DOHH2 (cell line): ENCODE results near the gene ZMYND12.

Source experiments
- H3F3A ChIP-seq: fragments of 200-600 bp; sonication (generic), shearing (Covaris generic); 2 replicates; pipeline ENCODE4 v1.6.0; 2016; ENCODE audit warnings: antibody characterized with exemption, mild to moderate bottlenecking; ENCODE audit not compliant: control insufficient read depth, insufficient read depth
- H3K27ac ChIP-seq: fragments of 200-600 bp; sonication (generic); 2 replicates; pipeline ENCODE4 v1.5.1; 2014; ENCODE audit warnings: low read depth, mild to moderate bottlenecking, low read length, moderate library complexity
- H3K27me3 ChIP-seq: fragments of 200-600 bp; sonication (generic); 2 replicates; pipeline ENCODE4 v1.6.1; 2014; ENCODE audit warnings: mild to moderate bottlenecking, low read length, mixed read lengths; ENCODE audit not compliant: control insufficient read depth
- H3K36me3 ChIP-seq: fragments of 200-600 bp; sonication (generic); 2 replicates; pipeline ENCODE4 v1.6.1; 2014; ENCODE audit warnings: mild to moderate bottlenecking, low read length, moderate library complexity, mixed read lengths; ENCODE audit not compliant: control insufficient read depth
- H3K4me1 ChIP-seq: fragments of 200-600 bp; sonication (generic); 2 replicates; pipeline ENCODE4 v1.6.1; 2014; ENCODE audit warnings: mild to moderate bottlenecking, low read length, mixed read lengths; ENCODE audit not compliant: control insufficient read depth
- H3K4me2 ChIP-seq: fragments of 200-600 bp; sonication (generic); 2 replicates; pipeline ENCODE4 v1.6.0; 2014; ENCODE audit warnings: mild to moderate bottlenecking, low read length, moderate library complexity
- H3K4me3 ChIP-seq: fragments of 200-600 bp; sonication (generic); 2 replicates; pipeline ENCODE4 v1.5.1; 2014; ENCODE audit warnings: mild to moderate bottlenecking, low read length, mixed read lengths
- H3K79me2 ChIP-seq: fragments of 200-600 bp; sonication (generic); 2 replicates; pipeline ENCODE4 v1.6.1; 2014; ENCODE audit warnings: mild to moderate bottlenecking, low read length, mixed read lengths; ENCODE audit not compliant: control insufficient read depth
- H3K9me2 ChIP-seq: fragments of 200-600 bp; sonication (generic); replicated peaks from 2 replicates; pipeline ENCODE4 v1.6.1; 2014; ENCODE audit warnings: mild to moderate bottlenecking, low read length, mixed read lengths; ENCODE audit not compliant: control insufficient read depth
- H3K9me3 ChIP-seq: fragments of 200-600 bp; sonication (generic); 2 replicates; pipeline ENCODE4 v1.6.1; 2014; ENCODE audit warnings: antibody characterized with exemption, low read length, mixed read lengths; ENCODE audit not compliant: control insufficient read depth, insufficient read depth
- H4K20me1 ChIP-seq: fragments of 200-600 bp; sonication (generic); 2 replicates; pipeline ENCODE4 v1.6.0; 2014; ENCODE audit warnings: low read depth, mild to moderate bottlenecking, antibody characterized with exemption, low read length, moderate library complexity; ENCODE audit not compliant: control insufficient read depth, insufficient read depth
- EZH2phosphoT487 ChIP-seq: fragments of 200-600 bp; sonication (generic); IDR thresholded peaks from 2 replicates; pipeline ENCODE4 v1.6.1; 2017; ENCODE audit warnings: borderline replicate concordance, mild to moderate bottlenecking, antibody characterized with exemption, low read length, moderate library complexity, mixed read lengths
- TF ChIP-seq, protein P1 (sequence below): fragments of 200-600 bp; sonication (generic); IDR thresholded peaks from one replicate; pipeline ENCODE4 v1.5.1; 2014; ENCODE audit warnings: antibody characterized with exemption, mild to moderate bottlenecking, low read depth, low read length; ENCODE audit not compliant: poor library complexity, severe bottlenecking

ZMYND12 gene

DNA sequence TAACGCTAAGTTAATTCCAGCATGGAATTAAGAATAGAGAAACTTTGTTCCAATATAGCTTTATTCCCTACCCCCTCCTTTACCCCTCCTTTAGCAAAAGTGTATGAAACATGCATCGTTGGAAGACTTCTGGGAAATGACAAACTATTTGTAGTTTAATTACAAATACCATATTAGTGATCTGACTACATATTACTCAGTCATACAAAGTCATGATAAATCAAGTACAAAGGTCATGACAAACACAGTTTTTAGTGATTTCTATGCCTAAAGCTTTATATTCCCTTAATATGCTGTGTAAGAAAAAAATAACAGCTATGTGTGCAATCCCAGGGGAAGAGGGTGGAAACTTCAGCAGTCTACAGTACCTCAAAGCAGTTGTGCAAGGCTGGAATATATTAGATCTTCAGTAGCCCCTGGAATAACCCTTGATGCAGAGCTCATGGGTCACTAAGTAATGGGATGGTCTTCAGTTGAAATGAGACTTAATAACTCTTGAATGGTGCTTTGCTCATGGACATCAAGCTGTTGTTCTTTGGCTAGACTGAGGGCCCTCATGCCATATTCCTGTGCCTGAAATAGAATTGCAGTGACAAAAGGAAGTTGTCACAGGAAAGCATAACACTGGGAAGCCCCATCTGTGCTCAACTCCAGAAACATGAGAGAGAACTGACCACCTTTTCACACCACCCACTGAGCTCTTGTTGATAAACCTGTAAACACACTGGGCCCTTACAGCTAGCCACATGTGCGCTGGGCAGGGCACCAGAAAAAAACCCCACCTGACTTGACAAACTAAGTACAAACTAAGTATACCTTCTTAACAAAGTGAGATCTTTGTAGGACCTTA lies 25.3 kb downstream of the ZMYND12 start:
- H3K4me3 ChIP-seq: no peak overlapping the region
- H3K36me3 ChIP-seq: no peaks in the 10 kb centered on the region
- no peaks in the 10 kb centered on the region for H3K79me2 ChIP-seq
- H4K20me1 ChIP-seq: no peaks in the 10 kb centered on the region
- H3K9me3 ChIP-seq: no peaks in the 10 kb centered on the region
- no peak overlapping the region for H3K4me2 ChIP-seq
- no peaks in the 10 kb centered on the region for H3K9me2 ChIP-seq
- H3K4me1 ChIP-seq: no peaks in the 10 kb centered on the region
- H3K27ac ChIP-seq: no peak overlapping the region
- no peaks in the 10 kb centered on the region; the same call in none of the 2 replicates for H3K27me3 ChIP-seq
- no peak for TF ChIP-seq EZH2phosphoT487
- TF ChIP-seq, protein P1, sequence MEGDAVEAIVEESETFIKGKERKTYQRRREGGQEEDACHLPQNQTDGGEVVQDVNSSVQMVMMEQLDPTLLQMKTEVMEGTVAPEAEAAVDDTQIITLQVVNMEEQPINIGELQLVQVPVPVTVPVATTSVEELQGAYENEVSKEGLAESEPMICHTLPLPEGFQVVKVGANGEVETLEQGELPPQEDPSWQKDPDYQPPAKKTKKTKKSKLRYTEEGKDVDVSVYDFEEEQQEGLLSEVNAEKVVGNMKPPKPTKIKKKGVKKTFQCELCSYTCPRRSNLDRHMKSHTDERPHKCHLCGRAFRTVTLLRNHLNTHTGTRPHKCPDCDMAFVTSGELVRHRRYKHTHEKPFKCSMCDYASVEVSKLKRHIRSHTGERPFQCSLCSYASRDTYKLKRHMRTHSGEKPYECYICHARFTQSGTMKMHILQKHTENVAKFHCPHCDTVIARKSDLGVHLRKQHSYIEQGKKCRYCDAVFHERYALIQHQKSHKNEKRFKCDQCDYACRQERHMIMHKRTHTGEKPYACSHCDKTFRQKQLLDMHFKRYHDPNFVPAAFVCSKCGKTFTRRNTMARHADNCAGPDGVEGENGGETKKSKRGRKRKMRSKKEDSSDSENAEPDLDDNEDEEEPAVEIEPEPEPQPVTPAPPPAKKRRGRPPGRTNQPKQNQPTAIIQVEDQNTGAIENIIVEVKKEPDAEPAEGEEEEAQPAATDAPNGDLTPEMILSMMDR: no peak
- no peaks in the 10 kb centered on the region for H3F3A ChIP-seq

DNA sequence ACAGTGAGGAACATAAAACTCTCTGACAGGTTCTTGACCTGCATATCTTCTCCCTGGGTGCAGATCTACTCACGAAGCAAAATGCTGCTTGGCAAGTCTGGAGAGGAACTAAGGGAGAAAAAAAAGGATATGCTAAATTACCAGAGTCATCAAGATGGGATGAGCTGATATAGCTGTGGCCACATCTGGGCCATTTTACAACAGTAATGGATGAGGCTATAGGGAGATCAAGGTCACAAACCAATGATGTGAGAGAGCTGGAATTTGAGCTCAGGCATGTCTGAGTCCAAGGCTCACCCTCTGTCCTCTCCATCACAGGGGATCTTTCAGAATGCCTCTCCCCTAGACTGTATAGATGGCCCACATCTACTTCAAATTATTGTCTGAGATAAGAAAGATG lies 26.2 kb downstream of the ZMYND12 start:
- TF ChIP-seq EZH2phosphoT487: no peak
- TF ChIP-seq, protein P1: no peak
- H3K79me2 ChIP-seq: no peaks in the 10 kb centered on the region
- H3K4me2 ChIP-seq: no peak overlapping the region
- H3K36me3 ChIP-seq: no peaks in the 10 kb centered on the region
- no peak overlapping the region for H3K4me3 ChIP-seq
- no peaks in the 10 kb centered on the region for H3K4me1 ChIP-seq
- H4K20me1 ChIP-seq: no peaks in the 10 kb centered on the region
- H3K9me3 ChIP-seq: no peaks in the 10 kb centered on the region
- H3K27ac ChIP-seq: no peak overlapping the region
- H3K27me3 ChIP-seq: no peaks in the 10 kb centered on the region; the same call in 1 of the 2 replicates
- no peaks in the 10 kb centered on the region for H3K9me2 ChIP-seq
- no peaks in the 10 kb centered on the region for H3F3A ChIP-seq

DNA sequence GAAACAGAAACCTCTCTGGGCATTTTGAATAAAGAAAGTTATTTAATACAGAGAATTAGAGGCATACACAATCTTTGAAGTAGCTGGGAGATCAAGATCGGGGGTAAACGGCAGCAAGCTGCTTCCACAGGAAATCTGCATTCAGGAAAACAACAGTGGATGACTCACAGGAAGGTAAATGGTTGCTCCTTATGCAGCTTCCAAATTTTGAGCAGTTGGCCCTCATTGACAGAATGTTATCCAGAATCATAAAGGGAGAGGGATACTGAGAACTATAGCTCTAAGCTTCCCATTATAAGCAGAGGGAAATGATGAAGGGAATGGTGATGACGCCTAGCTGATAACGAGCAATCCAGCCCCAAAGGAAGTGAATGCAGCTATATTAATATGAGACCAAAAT lies 28.6 kb downstream of the ZMYND12 start:
- no peak overlapping the region for H3K27ac ChIP-seq
- no peaks in the 10 kb centered on the region for H3K4me1 ChIP-seq
- TF ChIP-seq, protein P1: no peak
- TF ChIP-seq EZH2phosphoT487: no peak
- no peaks in the 10 kb centered on the region for H3K9me2 ChIP-seq
- H3K79me2 ChIP-seq: no peaks in the 10 kb centered on the region
- no peaks in the 10 kb centered on the region for H3K9me3 ChIP-seq
- H3K27me3 ChIP-seq: peaks cover 4% of the 10 kb centered on the region; the same call in 1 of the 2 replicates
- H4K20me1 ChIP-seq: no peaks in the 10 kb centered on the region
- H3K4me3 ChIP-seq: no peak overlapping the region
- H3F3A ChIP-seq: no peaks in the 10 kb centered on the region
- H3K36me3 ChIP-seq: no peaks in the 10 kb centered on the region
- no peak overlapping the region for H3K4me2 ChIP-seq
